ENCODE results near the gene NEGR1. TPM values are rescaled to one million over a fixed set of nuclear protein-coding genes. Genes with fewer than 3 reads are reported as not detected.

The NEGR1 gene
- total and polyA plus RNA-seq, 9 of the 15 experiments (the other 6 are each of a cell fraction or from before 2014, with no cell fraction given) = not detected

GRCh38 chr1:71745326-71745725 is 537.0 kb downstream of the NEGR1 start:
- intact Hi-C loops (cut with micrococcal nuclease) = no loop called here
- H3K4me1 ChIP-seq (replicated peaks in 1 of 2; ENCODE audit: control insufficient read depth in 2 of 2, insufficient read depth in 2 of 2, low read length in 2 of 2) = no peaks in the 10 kb centered on the region
- H3K9ac ChIP-seq (ENCODE audit: insufficient read depth in 1 of 2, low read depth in 2 of 2, low read length in 2 of 2) = no peak overlapping the region
- CTCF ChIA-PET (ENCODE audit: low intra/inter-chr PET ratio) = no interaction called here
- no peak overlapping the region for H2AFZ ChIP-seq (ENCODE audit: low read depth, low read length)
- no peaks in the 10 kb centered on the region for H3K27me3 ChIP-seq (ENCODE audit: control insufficient read depth in 2 of 2, insufficient read depth in 2 of 2, low read length in 2 of 2)
- in situ Hi-C loops (cut with MboI) = no loop called here
- H3K4me3 ChIP-seq = no peak overlapping the region
- no peak overlapping the region for H3K4me2 ChIP-seq (ENCODE audit: insufficient read depth, low read length)
- no peak for DNase-seq (ENCODE audit: extremely low read depth in 1 of 4, low spot score in 3 of 4)
- FAIRE-seq = no peak
- POLR2A ChIA-PET = no interaction called here
- BruUV-seq (replicated peaks) = no TSS peak
- H4K20me1 ChIP-seq (replicated peaks; ENCODE audit: control insufficient read depth, insufficient read depth, low read length) = no peaks in the 10 kb centered on the region
- no peak for ATAC-seq
- H3K9me1 ChIP-seq (ENCODE audit: control insufficient read depth, insufficient read depth, low read length) = no peaks in the 10 kb centered on the region
- H3K36me3 ChIP-seq (ENCODE audit: control insufficient read depth, insufficient read depth, low read length) = no peaks in the 10 kb centered on the region
- H3K79me2 ChIP-seq (ENCODE audit: control insufficient read depth, insufficient read depth, low read length) = no peaks in the 10 kb centered on the region
- no peak overlapping the region for H3K27ac ChIP-seq (ENCODE audit: extremely low read depth, low read depth, low read length)
- H3K9me3 ChIP-seq (replicated peaks; ENCODE audit: control insufficient read depth, insufficient read depth, low read depth, low read length) = no peaks in the 10 kb centered on the region
- TF ChIP-seq YBX1 (IDR thresholded peaks at IDR 0.05) = no peak
- no peak for TF ChIP-seq SIN3B (IDR thresholded peaks at IDR 0.05; ENCODE audit: low read depth)
- no peak for TF ChIP-seq ZFP91 (CRISPR knock-in tag; IDR thresholded peaks at IDR 0.05)
- no peak for TF ChIP-seq ZFP1 (CRISPR knock-in tag; IDR thresholded peaks at IDR 0.05)
- TF ChIP-seq ZNF134 (CRISPR knock-in tag; conservative IDR thresholded peaks at IDR 0.05) = no peak
- TF ChIP-seq GMEB1 (CRISPR knock-in tag; IDR thresholded peaks at IDR 0.05) = no peak
- no peak for TF ChIP-seq POLR2G (IDR thresholded peaks at IDR 0.05; ENCODE audit: low read depth, low read length)
- no peak for TF ChIP-seq CCNT2 (IDR thresholded peaks at IDR 0.05; ENCODE audit: borderline replicate concordance, extremely low read depth, insufficient read length, low read depth, low read length)
- TF ChIP-seq ARID1B (IDR thresholded peaks at IDR 0.05) = no peak
- no peak for TF ChIP-seq HEY1 (CRISPR knock-in tag; IDR thresholded peaks at IDR 0.05; ENCODE audit: borderline replicate concordance)
- no peak for TF ChIP-seq NFXL1 (CRISPR knock-in tag; IDR thresholded peaks at IDR 0.05)
- TF ChIP-seq ATF2 (CRISPR knock-in tag; IDR thresholded peaks at IDR 0.05) = no peak
- TF ChIP-seq CHD2 (IDR thresholded peaks at IDR 0.05; ENCODE audit: low read depth, low read length) = no peak
- no peak for TF ChIP-seq ZKSCAN3 (CRISPR knock-in tag; IDR thresholded peaks at IDR 0.05)
- no peak for TF ChIP-seq NR3C1 (CRISPR knock-in tag; IDR thresholded peaks at IDR 0.05)
- TF ChIP-seq ZNF232 (CRISPR knock-in tag; IDR thresholded peaks at IDR 0.05) = no peak
- no peak for TF ChIP-seq MXI1 (IDR thresholded peaks at IDR 0.05; ENCODE audit: low read depth, low read length)
- TF ChIP-seq BRD9 (IDR thresholded peaks at IDR 0.05; ENCODE audit: low read depth, partially characterized antibody) = no peak
- no peak for TF ChIP-seq HMBOX1 (IDR thresholded peaks at IDR 0.05)
